HEK293T (cell line): ENCODE measurements around the gene PRKCB.

Experiments
- BHLHE40 ChIP-seq: fragments of 450-650 bp; IDR thresholded peaks from 2 replicates; pipeline ENCODE4 v1.6.1; 2016; ENCODE audit warnings: mild to moderate bottlenecking, moderate library complexity, borderline replicate concordance
- CTBP1 ChIP-seq: fragments of 450-650 bp; IDR thresholded peaks from 2 replicates; pipeline ENCODE4 v1.6.1; 2016; ENCODE audit warnings: borderline replicate concordance
- ELF4 ChIP-seq: fragments of 450-650 bp; IDR thresholded peaks from 2 replicates; pipeline ENCODE4 v1.6.1; 2017; ENCODE audit warnings: antibody characterized with exemption
- FOXA1 ChIP-seq: fragments of 450-650 bp; IDR thresholded peaks from 2 replicates; pipeline ENCODE4 v1.6.1; 2016; ENCODE audit warnings: mild to moderate bottlenecking
- FOXM1 ChIP-seq: fragments of 450-650 bp; IDR thresholded peaks from 2 replicates; pipeline ENCODE4 v1.6.1; 2017; ENCODE audit warnings: mild to moderate bottlenecking, borderline replicate concordance
- HDGF ChIP-seq: fragments of 450-650 bp; IDR thresholded peaks from 2 replicates; pipeline ENCODE4 v1.6.1; 2017; ENCODE audit warnings: antibody characterized with exemption, borderline replicate concordance
- L3MBTL2 ChIP-seq: fragments of 450-650 bp; conservative IDR thresholded peaks from 2 replicates; pipeline ENCODE4 v1.6.1; 2016; ENCODE audit warnings: mild to moderate bottlenecking
- LEF1 ChIP-seq: fragments of 450-650 bp; IDR thresholded peaks from 2 replicates; pipeline ENCODE4 v1.6.1; 2017; ENCODE audit warnings: mild to moderate bottlenecking, borderline replicate concordance
- NFRKB ChIP-seq: fragments of 450-650 bp; IDR thresholded peaks from 2 replicates; pipeline ENCODE4 v1.6.1; 2016; ENCODE audit warnings: mild to moderate bottlenecking, moderate library complexity
- PKNOX1 ChIP-seq: fragments of 450-650 bp; IDR thresholded peaks from 2 replicates; pipeline ENCODE4 v1.6.1; 2016
- SP1 ChIP-seq: fragments of 450-650 bp; IDR thresholded peaks from 2 replicates; pipeline ENCODE4 v1.6.1; 2017
- SUZ12 ChIP-seq: fragments of 450-650 bp; IDR thresholded peaks from 2 replicates; pipeline ENCODE4 v1.6.1; 2016; ENCODE audit warnings: mild to moderate bottlenecking
- TARDBP ChIP-seq: fragments of 450-650 bp; IDR thresholded peaks from 2 replicates; pipeline ENCODE4 v1.6.1; 2016
- ZNF384 ChIP-seq: fragments of 450-650 bp; IDR thresholded peaks from 2 replicates; pipeline ENCODE4 v1.6.1; 2016

GRCh38 chr16:24077292-24077691 is 241.5 kb downstream of the PRKCB start:
- TF ChIP-seq CTBP1 (no peak), SUZ12 (no peak), FOXM1 (no peak), L3MBTL2 (no peak), BHLHE40 (no peak), ELF4 (no peak), LEF1 (no peak), FOXA1 (no peak), TARDBP (no peak), SP1 (no peak), HDGF (no peak), NFRKB (no peak), PKNOX1 (no peak), ZNF384 (no peak)
